GM12878 (cell line): ENCODE data around the gene B9D1. TPM values are rescaled to one million over a fixed set of nuclear protein-coding genes. Genes with fewer than 3 reads are reported as not detected.

Source experiments
- ATAC-seq: fragments of 200-7000 bp; cut with Tn5 transposase; 3 replicates; pipeline ENCODE4 v1.9.1; 2020; ENCODE audit warnings: mild to moderate bottlenecking, moderate library complexity
- BruUV-seq: library from RNA; stranded (reverse); fragments of 400-500 nt; replicated peaks from 2 replicates; lab custom pipeline; 2021; lab: Mats Ljungman, UMichigan
- CTCF ChIA-PET: fragments of 300-600 bp; sonication (Branson Sonifier 250); formaldehyde crosslinking; extraction: SDS; loops from one replicate; lab custom pipeline; 2021; ENCODE audit warnings: inconsistent platforms; lab: Yijun Ruan, JAX
- POLR2A ChIA-PET: fragments of 350-600 bp; formaldehyde crosslinking; extraction: SDS; loops from one replicate; lab custom pipeline; 2021; ENCODE audit warnings: inconsistent platforms; lab: Charles Lee
- RAD21 ChIA-PET: fragments of 300-600 bp; sonication (Branson Sonifier 250); formaldehyde crosslinking; loops from one replicate; lab custom pipeline; 2023; ENCODE audit warnings: antibody characterized with exemption; ENCODE audit not compliant: unreplicated experiment; lab: Charles Lee
- SMC1A ChIA-PET: fragments of 300-600 bp; sonication (Branson Sonifier 250); formaldehyde crosslinking; loops from one replicate; lab custom pipeline; 2023; ENCODE audit not compliant: unreplicated experiment, uncharacterized antibody; lab: Charles Lee
- DNase-seq: peaks from one replicate; pipeline ENCODE4 v3.0.0-alpha.2; 2011; ENCODE audit warnings: low read depth, low spot score
- FAIRE-seq: peaks from 3 replicates; lab custom pipeline; 2011; peaks lifted over from hg19 to GRCh38; lab: Jason Lieb, UNC
- H2AFZ ChIP-seq: 2 replicates; pipeline ENCODE4 v1.6.0; 2011; ENCODE audit warnings: low read depth, low read length, control low read depth; ENCODE audit not compliant: control insufficient read depth
- H3K27ac ChIP-seq: 2 replicates; pipeline ENCODE4 v1.5.1; 2011; ENCODE audit warnings: control low read depth; ENCODE audit not compliant: control insufficient read depth, insufficient read depth
- H3K27me3 ChIP-seq, 2 experiments: replicated peaks in 1 of 2; 2 replicates each; pipeline versions ENCODE4 v1.6.0 to v1.6.1; 2011; ENCODE audit warnings: low read length in 1 of 2; ENCODE audit not compliant: control insufficient read depth in 2 of 2, insufficient read depth in 2 of 2
- H3K36me3 ChIP-seq, 2 experiments: 2 replicates each; pipeline ENCODE4 v1.5.1; 2011; ENCODE audit warnings: low read length in 1 of 2; ENCODE audit not compliant: control insufficient read depth in 2 of 2, insufficient read depth in 2 of 2
- H3K4me1 ChIP-seq: 2 replicates; pipeline ENCODE4 v1.6.1; 2011; ENCODE audit warnings: mild to moderate bottlenecking, low read length, moderate library complexity, mixed read lengths; ENCODE audit not compliant: control insufficient read depth, insufficient read depth
- H3K4me2 ChIP-seq: 2 replicates; pipeline ENCODE4 v1.6.0; 2011; ENCODE audit warnings: control low read depth; ENCODE audit not compliant: control insufficient read depth, insufficient read depth
- H3K4me3 ChIP-seq: fragments of 200-600 bp; sonication (generic); 2 replicates; pipeline ENCODE4 v1.5.1; 2016
- H3K79me2 ChIP-seq: 2 replicates; pipeline ENCODE4 v1.6.0; 2011; ENCODE audit warnings: low read length; ENCODE audit not compliant: control insufficient read depth, insufficient read depth
- H3K9ac ChIP-seq: 2 replicates; pipeline ENCODE4 v1.8.0; 2011; ENCODE audit warnings: low read length, control low read depth, mixed read lengths; ENCODE audit not compliant: control insufficient read depth, insufficient read depth
- H3K9me3 ChIP-seq: replicated peaks from 3 replicates; pipeline ENCODE4 v1.5.1; 2011; ENCODE audit warnings: mild to moderate bottlenecking, low read length; ENCODE audit not compliant: control insufficient read depth, insufficient read depth
- H4K20me1 ChIP-seq: 2 replicates; pipeline ENCODE4 v1.6.0; 2011; ENCODE audit not compliant: control insufficient read depth, insufficient read depth
- BRCA1 ChIP-seq: IDR thresholded peaks from 2 replicates; pipeline ENCODE4 v1.6.1; 2011; ENCODE audit warnings: low read depth, low read length, improper control_type of control experiment
- CHD4 ChIP-seq: fragments of 200-600 bp; sonication (generic); IDR thresholded peaks from 2 replicates; pipeline ENCODE4 v1.6.1; 2016; ENCODE audit warnings: mild to moderate bottlenecking
- HCFC1 ChIP-seq: fragments of 150-350 bp; IDR thresholded peaks from 2 replicates; pipeline ENCODE4 v1.6.1; 2014; ENCODE audit warnings: low read length
- HDAC6 ChIP-seq: fragments of 200-600 bp; sonication (generic); IDR thresholded peaks from one replicate; pipeline ENCODE4 v1.8.0; 2017; ENCODE audit warnings: antibody characterized with exemption; ENCODE audit not compliant: unreplicated experiment
- HDGF ChIP-seq: fragments of 450-650 bp; IDR thresholded peaks from 2 replicates; pipeline ENCODE4 v1.6.1; 2016; ENCODE audit warnings: antibody characterized with exemption
- IKZF2 ChIP-seq, 2 experiments: fragments of 450-650 bp; IDR thresholded peaks; 2 replicates each; pipeline ENCODE4 v1.6.1; 2017; ENCODE audit warnings: mild to moderate bottlenecking in 2 of 2, moderate library complexity in 2 of 2
- MYB ChIP-seq: fragments of 150-350 bp; IDR thresholded peaks from 2 replicates; pipeline ENCODE4 v1.6.1; 2014; ENCODE audit warnings: mild to moderate bottlenecking, low read depth, low read length, borderline replicate concordance
- POU2F2 ChIP-seq: IDR thresholded peaks from 3 replicates; pipeline ENCODE4 v1.6.1; 2011; ENCODE audit warnings: low read depth, mild to moderate bottlenecking, low read length, borderline replicate concordance
- SMAD1 ChIP-seq: fragments of 450-650 bp; IDR thresholded peaks from 2 replicates; pipeline ENCODE4 v1.6.1; 2018; ENCODE audit warnings: mild to moderate bottlenecking, low read depth; ENCODE audit not compliant: partially characterized antibody
- STAT1 ChIP-seq: fragments of 450-650 bp; conservative IDR thresholded peaks from 2 replicates; pipeline ENCODE4 v1.6.1; 2014; ENCODE audit warnings: antibody characterized with exemption, mild to moderate bottlenecking
- SUPT20H ChIP-seq: IDR thresholded peaks from 2 replicates; pipeline ENCODE4 v1.6.1; 2011; ENCODE audit warnings: low read depth, mild to moderate bottlenecking, low read length, moderate library complexity, borderline replicate concordance; ENCODE audit not compliant: control insufficient read depth
- WRNIP1 ChIP-seq: IDR thresholded peaks from 2 replicates; pipeline ENCODE4 v1.6.1; 2011; ENCODE audit warnings: low read depth, low read length, improper control_type of control experiment, borderline replicate concordance
- ZZZ3 ChIP-seq: IDR thresholded peaks from 2 replicates; pipeline ENCODE4 v1.6.1; 2011; ENCODE audit warnings: low read depth; ENCODE audit not compliant: control insufficient read depth, insufficient read length
- WGBS: methylation state at CpG from one replicate; pipeline ENCODE4 v1.1.6; 2016; ENCODE audit warnings: low lambda C conversion rate; ENCODE audit not compliant: insufficient replicate concordance, insufficient coverage; ENCODE audit errors: missing lambda C conversion rate; 5-methylcytosine and 5-hydroxymethylcytosine counted together
- in situ Hi-C: fragments of 300-500 bp; cut with MboI; formaldehyde crosslinking; loops from 9 replicates; pipeline ENCODE4 v1.14.3; 2018; ENCODE audit warnings: mixed read lengths
- intact Hi-C: fragments of 100-400 bp; cut with micrococcal nuclease; formaldehyde crosslinking; loops from one replicate; pipeline ENCODE4 v1.14.2; 2022; ENCODE audit not compliant: unreplicated experiment
- polyA plus RNA-seq, 11 experiments: library from polyadenylated mRNA; depleted of rRNA in 4 of 11; unstranded in 6 of 11; stranded (reverse) in 5 of 11; fragments of >200 nt; fragmentation: Nextera tagmentation in 4 of 11; fragmentation: Illumina TruSeq in 1 of 11; extraction: Ambion mirVana in 4 of 11; extraction: Trizol in 1 of 11; gene quantifications; 1 replicate in 1 of 11; 2 replicates in 10 of 11; pipeline versions ENCODE4 v1.2.1 to v1.2.3, GENCODE V29; 2011 to 2016; ENCODE audit warnings: inconsistent platforms in 2 of 11, missing spikeins in 2 of 11, low read depth in 1 of 11
- total RNA-seq, 4 experiments: library from RNA; depleted of rRNA in 3 of 4; stranded (reverse); fragments of >200 nt in 3 of 4; fragmentation: Illumina TruSeq in 1 of 4; extraction: Trizol in 1 of 4; gene quantifications; 2 replicates each; pipeline versions ENCODE4 v1.2.1 to v1.2.3, GENCODE V29; 2013 to 2021
- TF ChIP-seq, protein P1 (sequence below): IDR thresholded peaks from 2 replicates; pipeline ENCODE4 v1.6.1; 2012; ENCODE audit warnings: low read depth, low read length, improper control_type of control experiment

Gene B9D1
- total and polyA plus RNA-seq, 10 of the 15 experiments (the other 5 are each of a cell fraction or from before 2014, with no cell fraction given), result 5.9 to 18.3 (median 9.8) TPM

GRCh38 chr17:19337712-19338023 lies 24.9 kb downstream of the B9D1 start:
- H3K4me1 ChIP-seq, result peaks cover 5% of the 10 kb centered on the region
- no peak for FAIRE-seq
- POLR2A ChIA-PET, result no interaction called here
- H3K9me3 ChIP-seq, result no peaks in the 10 kb centered on the region
- in situ Hi-C loops (loop anchor here (5.0 kb wide), 1 partner anchor 85 kb away; no protein-coding TSS in a partner anchor), intact Hi-C loops (no loop called here)
- no peaks in the 10 kb centered on the region for H3K79me2 ChIP-seq
- no peaks in the 10 kb centered on the region; a peak in 1 of 4 replicates for H3K27me3 ChIP-seq
- H3K9ac ChIP-seq, result no peak overlapping the region
- no peaks in the 10 kb centered on the region for H4K20me1 ChIP-seq
- H3K4me2 ChIP-seq, result no peak overlapping the region
- 3% methylated on average over 2 of the region's 2 CpGs for WGBS
- no peak overlapping the region for H3K27ac ChIP-seq
- H2AFZ ChIP-seq, result no peak overlapping the region
- SMC1A ChIA-PET, result interaction anchor here (1.1 to 2.0 kb wide), 4 partner anchors 14 to 37 kb away, joined by 3 to 11 read pairs (median 6); no protein-coding TSS in a partner anchor
- no peak for DNase-seq
- CTCF ChIA-PET, result interaction anchor here (1.0 to 2.8 kb wide), 6 partner anchors 15 to 126 kb away, joined by 3 to 20 read pairs (median 4); no protein-coding TSS in a partner anchor
- TF ChIP-seq MYB (no peak), SMAD1 (no peak), SUPT20H (no peak), POU2F2 (no peak), HDGF (no peak), IKZF2 (IDR thresholded peaks at IDR 0.05) (no peak), CHD4 (no peak), HCFC1 (no peak), ZZZ3 (no peak), STAT1 (no peak), BRCA1 (no peak), HDAC6 (no peak), WRNIP1 (no peak)
- TF ChIP-seq, protein P1, sequence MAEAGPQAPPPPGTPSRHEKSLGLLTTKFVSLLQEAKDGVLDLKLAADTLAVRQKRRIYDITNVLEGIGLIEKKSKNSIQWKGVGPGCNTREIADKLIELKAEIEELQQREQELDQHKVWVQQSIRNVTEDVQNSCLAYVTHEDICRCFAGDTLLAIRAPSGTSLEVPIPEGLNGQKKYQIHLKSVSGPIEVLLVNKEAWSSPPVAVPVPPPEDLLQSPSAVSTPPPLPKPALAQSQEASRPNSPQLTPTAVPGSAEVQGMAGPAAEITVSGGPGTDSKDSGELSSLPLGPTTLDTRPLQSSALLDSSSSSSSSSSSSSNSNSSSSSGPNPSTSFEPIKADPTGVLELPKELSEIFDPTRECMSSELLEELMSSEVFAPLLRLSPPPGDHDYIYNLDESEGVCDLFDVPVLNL, result no peak
- H3K36me3 ChIP-seq, result no peaks in the 10 kb centered on the region
- RAD21 ChIA-PET, result no interaction called here
- BruUV-seq, result no TSS peak
- H3K4me3 ChIP-seq, result no peak overlapping the region
- ATAC-seq, result no peak
